Endothelial cell of umbilical vein (primary cell): ENCODE measurements around the gene TMOD2.

Experiments
- JUN ChIP-seq: IDR thresholded peaks from 2 replicates; pipeline ENCODE4 v1.6.1; 2011; ENCODE audit warnings: borderline replicate concordance, low read depth; ENCODE audit not compliant: insufficient read length, insufficient read depth
- POLR2A ChIP-seq: IDR thresholded peaks from 2 replicates; pipeline ENCODE4 v1.6.1; 2012; ENCODE audit warnings: low read depth, mild to moderate bottlenecking, control low read depth, low read length

GRCh38 chr15:51738553-51738952 lies 12.8 kb upstream of the TMOD2 start:
- TF ChIP-seq POLR2A (no peak), JUN (no peak)
